Brain microvascular endothelial cell (primary cell): ENCODE data around the gene SYNPO2L.
A peak's percentile ranks its signal among the peaks of the same experiment; 100 is the strongest.
"Not testable (repeated sequence)": the region's sequence is repeated elsewhere in the genome, so short reads cannot be mapped to it uniquely, and the experiment has no call there.

Source experiments
- DNase-seq: peaks from one replicate; pipeline ENCODE4 v3.0.0-alpha.2; 2020
- H3K27ac ChIP-seq: fragments of 250-450 bp; sonication (Bioruptor Pico); 2 replicates; pipeline ENCODE4 v1.5.1; 2020; ENCODE audit warnings: mild to moderate bottlenecking, moderate library complexity
- H3K27me3 ChIP-seq: fragments of 250-450 bp; sonication (Bioruptor Pico); replicated peaks from 2 replicates; pipeline ENCODE4 v1.5.1; 2020; ENCODE audit warnings: mild to moderate bottlenecking
- H3K36me3 ChIP-seq: fragments of 250-450 bp; sonication (Bioruptor Pico); replicated peaks from 2 replicates; pipeline ENCODE4 v1.5.1; 2020; ENCODE audit warnings: mild to moderate bottlenecking
- H3K4me3 ChIP-seq: 2 replicates; pipeline ENCODE4 v1.5.1; 2011; ENCODE audit warnings: low read depth, mild to moderate bottlenecking, control low read depth, low read length, moderate library complexity
- CTCF ChIP-seq: IDR thresholded peaks from 2 replicates; pipeline ENCODE4 v1.5.1; 2011; ENCODE audit warnings: low read depth, mild to moderate bottlenecking, moderate library complexity, low read length, control low read depth, inconsistent platforms; ENCODE audit errors: missing control alignments
- in situ Hi-C: cut with HindIII; loops from 2 replicates; pipeline ENCODE4 v1.10.0; 2017; ENCODE audit warnings: low sequenced_read_pairs, low pct_ligation_motif_present

Gene SYNPO2L

GRCh38 chr10:73663621-73664020 lies 7.8 kb upstream of the SYNPO2L start:
- H3K36me3 ChIP-seq, DNase-seq, H3K27me3 ChIP-seq, H3K27ac ChIP-seq, in situ Hi-C loops, H3K4me3 ChIP-seq: not testable (repeated sequence)

DNA sequence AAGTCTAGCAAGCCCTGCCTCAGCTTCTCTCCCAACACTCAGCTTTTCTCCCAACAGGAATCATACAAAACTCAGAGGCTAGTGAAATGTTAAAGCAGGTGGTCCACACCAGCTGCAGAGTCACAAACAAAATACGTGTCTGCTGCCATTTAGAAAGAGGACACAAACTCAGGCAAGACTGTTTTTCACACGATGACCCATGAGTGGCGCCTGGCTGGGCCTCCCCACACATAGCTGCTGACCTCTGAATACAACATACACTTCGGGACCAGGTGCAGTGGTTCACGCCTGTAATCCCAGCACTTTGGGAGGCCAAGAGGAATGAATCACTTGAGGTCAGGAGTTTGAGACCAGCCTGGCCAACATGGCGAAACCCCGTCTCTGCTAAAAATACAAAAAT lies 6.9 kb upstream of the SYNPO2L start:
- H3K27me3 ChIP-seq, H3K27ac ChIP-seq, DNase-seq, in situ Hi-C loops, H3K36me3 ChIP-seq, H3K4me3 ChIP-seq: not testable (repeated sequence)

GRCh38 chr10:73655257-73655989 lies 406 bp downstream of the SYNPO2L start:
- Histone ChIP-seq H3K36me3 (no peaks in the 10 kb centered on the region), H3K4me3 (no peak overlapping the region), H3K27ac (no peak overlapping the region), H3K27me3 (no peaks in the 10 kb centered on the region)
- TF ChIP-seq CTCF = no peak
- no peak for DNase-seq
- in situ Hi-C loops = no loop called here

DNA sequence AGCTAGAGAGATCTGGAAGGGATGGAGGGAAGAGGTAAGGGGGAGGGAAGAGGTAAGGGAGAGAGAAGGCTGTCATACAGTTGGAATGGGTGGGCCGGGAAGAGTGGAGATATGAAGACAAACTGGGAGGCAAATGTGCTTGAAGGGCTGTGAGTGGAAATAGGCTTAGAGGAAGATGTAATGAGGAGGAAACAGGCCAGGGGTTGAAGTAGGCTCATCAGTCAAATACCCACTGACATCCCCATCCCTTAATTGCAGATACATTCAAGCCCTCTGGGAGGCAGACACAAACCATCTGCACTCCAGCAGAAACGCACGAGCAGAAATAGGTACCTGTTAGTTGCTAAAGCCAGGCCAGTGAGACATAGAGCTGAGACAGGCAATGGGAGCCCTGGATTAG lies 2.1 kb downstream of the SYNPO2L start:
- Histone ChIP-seq H3K4me3 (no peak overlapping the region), H3K27me3 (no peaks in the 10 kb centered on the region), H3K27ac (no peak overlapping the region), H3K36me3 (no peaks in the 10 kb centered on the region)
- in situ Hi-C loops = no loop called here
- TF ChIP-seq CTCF = peak; percentile 49
- peak; percentile 34 for DNase-seq

DNA sequence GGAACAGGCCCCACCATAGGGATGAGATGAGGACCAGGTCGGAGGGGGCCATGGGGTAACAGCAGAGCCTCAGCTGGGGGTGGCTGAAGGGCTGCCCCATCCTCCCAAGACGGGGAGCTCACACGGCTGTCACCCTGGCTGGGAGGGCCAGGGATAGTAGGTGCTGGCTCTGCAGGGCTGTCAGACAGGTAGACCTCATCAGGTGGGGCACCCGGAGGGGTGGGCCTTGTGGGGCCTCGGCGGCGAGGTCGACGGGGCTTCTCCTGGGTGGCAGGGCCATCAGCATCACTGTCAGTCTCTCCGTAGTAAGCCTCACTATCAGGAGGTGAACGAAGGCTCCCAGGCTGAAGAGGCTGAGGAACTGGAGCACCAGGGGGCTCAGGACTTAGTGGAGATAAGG lies 2.6 kb downstream of the SYNPO2L start:
- in situ Hi-C loops = no loop called here
- no peak for DNase-seq
- Histone ChIP-seq H3K27me3 (no peaks in the 10 kb centered on the region), H3K4me3 (no peak overlapping the region), H3K36me3 (no peaks in the 10 kb centered on the region), H3K27ac (no peak overlapping the region)
- TF ChIP-seq CTCF = no peak

GRCh38 chr10:73650537-73651331 lies 5.1 kb downstream of the SYNPO2L start:
- DNase-seq = peak; percentile 90
- in situ Hi-C loops = no loop called here
- Histone ChIP-seq H3K36me3 (no peaks in the 10 kb centered on the region), H3K4me3 (no peak overlapping the region), H3K27ac (peak overlapping the region; percentile 97), H3K27me3 (no peaks in the 10 kb centered on the region)
- no peak for TF ChIP-seq CTCF
